ENCODE data around the gene CHRNA5.
"Not testable (repeated sequence)": the region's sequence is repeated elsewhere in the genome, so short reads cannot be mapped to it uniquely, and the experiment has no call there.

The CHRNA5 gene

DNA sequence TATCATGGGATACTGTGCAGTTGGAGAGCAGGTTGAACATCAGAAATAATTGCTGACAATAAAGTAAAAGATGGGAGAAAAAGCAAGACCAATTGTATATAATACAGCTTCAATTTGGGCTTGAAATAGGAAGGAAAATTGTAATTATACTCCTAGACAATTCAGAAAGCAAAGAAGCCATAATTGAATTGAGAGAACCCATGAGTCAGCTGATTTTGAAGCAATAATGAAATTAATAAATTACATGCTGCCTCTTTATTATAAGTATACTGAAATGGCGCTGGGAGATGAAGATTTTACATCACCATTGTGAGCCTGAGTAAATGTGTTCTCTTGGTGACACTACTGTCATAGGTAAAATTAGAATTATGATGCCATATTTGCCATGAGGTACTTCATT is 32.3 kb downstream of the CHRNA5 start:
- H3K4me3 ChIP-seq (ENCODE audit: control insufficient read depth, low read depth, low read length): no peak overlapping the region
- TF ChIP-seq, protein P1, sequence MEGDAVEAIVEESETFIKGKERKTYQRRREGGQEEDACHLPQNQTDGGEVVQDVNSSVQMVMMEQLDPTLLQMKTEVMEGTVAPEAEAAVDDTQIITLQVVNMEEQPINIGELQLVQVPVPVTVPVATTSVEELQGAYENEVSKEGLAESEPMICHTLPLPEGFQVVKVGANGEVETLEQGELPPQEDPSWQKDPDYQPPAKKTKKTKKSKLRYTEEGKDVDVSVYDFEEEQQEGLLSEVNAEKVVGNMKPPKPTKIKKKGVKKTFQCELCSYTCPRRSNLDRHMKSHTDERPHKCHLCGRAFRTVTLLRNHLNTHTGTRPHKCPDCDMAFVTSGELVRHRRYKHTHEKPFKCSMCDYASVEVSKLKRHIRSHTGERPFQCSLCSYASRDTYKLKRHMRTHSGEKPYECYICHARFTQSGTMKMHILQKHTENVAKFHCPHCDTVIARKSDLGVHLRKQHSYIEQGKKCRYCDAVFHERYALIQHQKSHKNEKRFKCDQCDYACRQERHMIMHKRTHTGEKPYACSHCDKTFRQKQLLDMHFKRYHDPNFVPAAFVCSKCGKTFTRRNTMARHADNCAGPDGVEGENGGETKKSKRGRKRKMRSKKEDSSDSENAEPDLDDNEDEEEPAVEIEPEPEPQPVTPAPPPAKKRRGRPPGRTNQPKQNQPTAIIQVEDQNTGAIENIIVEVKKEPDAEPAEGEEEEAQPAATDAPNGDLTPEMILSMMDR (IDR thresholded peaks at IDR 0.05; ENCODE audit: control insufficient read depth, insufficient read depth, low read depth, low read length, missing control alignments): no peak
- DNase-seq (ENCODE audit: low read depth): no peak

DNA sequence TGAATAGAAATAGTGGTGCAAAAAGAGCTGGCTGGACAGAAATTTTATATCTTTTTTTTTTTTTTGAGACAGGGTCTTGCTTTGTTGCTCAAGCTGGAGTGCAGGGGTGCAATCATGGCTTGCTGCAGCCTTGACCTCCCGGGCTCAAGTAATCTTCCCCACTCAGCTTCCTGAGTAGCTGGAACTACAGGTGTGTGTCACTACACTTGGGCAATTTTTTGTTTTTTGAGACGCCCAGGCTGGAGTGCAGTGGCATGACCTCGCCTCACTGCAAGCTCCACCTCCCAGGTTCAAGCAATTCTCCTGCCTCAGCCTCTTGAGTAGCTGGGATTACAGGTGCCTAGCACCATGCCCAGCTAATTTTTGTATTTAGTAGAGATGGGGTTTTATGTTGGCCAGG is 33.0 kb downstream of the CHRNA5 start:
- TF ChIP-seq, protein P1 (IDR thresholded peaks at IDR 0.05; ENCODE audit: control insufficient read depth, insufficient read depth, low read depth, low read length, missing control alignments): no peak
- DNase-seq (ENCODE audit: low read depth): no peak
- no peak overlapping the region for H3K4me3 ChIP-seq (ENCODE audit: control insufficient read depth, low read depth, low read length)

DNA sequence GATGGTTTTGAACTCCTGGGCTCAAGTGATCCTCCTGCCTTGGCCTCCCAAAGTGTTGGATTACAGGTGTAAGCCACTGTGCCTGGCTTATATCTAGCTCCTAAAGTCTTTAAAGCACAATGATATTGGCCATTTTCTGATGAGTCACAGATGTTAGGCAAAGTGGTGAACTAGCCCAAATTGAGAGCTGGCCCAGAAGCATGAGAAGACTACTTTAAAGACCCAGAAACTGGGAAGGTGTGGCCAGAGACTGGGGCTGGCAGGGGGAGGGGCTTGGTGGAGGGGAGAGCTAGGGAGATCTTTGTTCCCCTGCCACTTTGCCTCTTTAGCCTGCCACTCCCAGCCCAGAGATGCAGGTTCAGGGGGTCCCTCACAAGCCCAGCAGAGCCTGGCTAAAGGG is 33.9 kb downstream of the CHRNA5 start:
- no peak for DNase-seq (ENCODE audit: low read depth)
- H3K4me3 ChIP-seq (ENCODE audit: control insufficient read depth, low read depth, low read length): no peak overlapping the region
- TF ChIP-seq, protein P1 (IDR thresholded peaks at IDR 0.05; ENCODE audit: control insufficient read depth, insufficient read depth, low read depth, low read length, missing control alignments): no peak

DNA sequence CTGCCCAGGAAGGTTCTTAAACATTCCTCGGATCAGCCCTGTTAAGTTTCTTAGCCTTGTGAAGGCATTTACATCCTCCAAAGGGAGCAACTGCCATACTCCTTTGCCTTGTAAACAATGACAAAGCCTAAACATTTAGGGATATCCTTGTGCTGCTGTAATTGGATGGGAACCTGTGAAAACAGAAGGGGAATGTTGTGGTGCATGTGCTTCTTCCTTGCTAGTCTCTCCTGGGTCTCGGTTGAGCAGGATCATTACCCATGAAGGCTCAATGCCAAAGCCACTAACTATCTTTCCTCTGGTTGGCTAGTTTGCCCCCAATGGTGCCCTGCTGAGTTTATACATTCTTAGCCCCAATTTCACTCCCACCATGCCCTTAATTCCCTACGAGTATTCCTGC is 38.1 kb downstream of the CHRNA5 start:
- TF ChIP-seq, protein P1 (IDR thresholded peaks at IDR 0.05; ENCODE audit: control insufficient read depth, insufficient read depth, low read depth, low read length, missing control alignments): no peak
- DNase-seq (ENCODE audit: low read depth): no peak
- no peak overlapping the region for H3K4me3 ChIP-seq (ENCODE audit: control insufficient read depth, low read depth, low read length)

DNA sequence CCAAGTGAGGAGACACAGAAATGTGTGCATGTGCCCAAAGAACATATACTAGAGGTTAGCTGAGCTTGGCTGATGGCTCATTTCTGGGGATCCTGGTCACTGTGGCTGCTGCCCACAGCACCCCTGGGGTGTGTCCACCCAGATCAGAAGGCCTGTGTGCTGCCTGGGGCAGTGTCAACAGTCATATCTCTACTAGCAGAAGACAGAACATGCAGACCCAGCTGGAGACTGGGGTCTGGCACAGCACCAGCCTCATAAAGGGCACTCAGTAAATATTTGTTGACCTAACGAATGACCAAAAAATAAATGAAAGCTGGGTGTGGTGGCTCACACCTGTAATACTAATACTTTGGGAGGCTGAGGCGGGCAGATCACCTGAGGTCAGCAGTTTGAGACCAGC is 39.1 kb downstream of the CHRNA5 start:
- TF ChIP-seq, protein P1 (IDR thresholded peaks at IDR 0.05; ENCODE audit: control insufficient read depth, insufficient read depth, low read depth, low read length, missing control alignments): no peak
- no peak overlapping the region for H3K4me3 ChIP-seq (ENCODE audit: control insufficient read depth, low read depth, low read length)

DNA sequence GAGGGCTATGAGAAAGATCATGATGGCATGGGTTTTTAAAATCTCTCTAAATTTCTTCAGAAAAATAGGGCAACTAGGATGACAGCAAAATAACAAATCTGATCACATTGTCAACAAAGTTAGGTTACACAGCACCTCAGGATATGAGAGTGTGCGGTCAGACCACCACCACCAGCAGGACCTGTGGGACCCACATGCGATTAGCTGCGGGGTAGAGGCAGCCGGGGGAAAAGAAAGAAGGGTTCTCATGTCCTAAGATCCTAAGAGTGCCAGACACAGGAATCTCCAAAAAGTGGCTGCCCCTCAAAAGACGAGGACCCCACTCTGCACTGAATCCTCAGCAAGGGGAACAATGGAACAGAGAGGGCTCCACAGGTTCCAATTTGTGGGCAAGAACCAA is 39.9 kb downstream of the CHRNA5 start:
- DNase-seq (ENCODE audit: low read depth): no peak
- no peak overlapping the region for H3K4me3 ChIP-seq (ENCODE audit: control insufficient read depth, low read depth, low read length)
- TF ChIP-seq, protein P1 (IDR thresholded peaks at IDR 0.05; ENCODE audit: control insufficient read depth, insufficient read depth, low read depth, low read length, missing control alignments): no peak

More for the DNA sequence above, 39.1 kb downstream of the CHRNA5 start:
- no peak for DNase-seq (ENCODE audit: low read depth)

DNA sequence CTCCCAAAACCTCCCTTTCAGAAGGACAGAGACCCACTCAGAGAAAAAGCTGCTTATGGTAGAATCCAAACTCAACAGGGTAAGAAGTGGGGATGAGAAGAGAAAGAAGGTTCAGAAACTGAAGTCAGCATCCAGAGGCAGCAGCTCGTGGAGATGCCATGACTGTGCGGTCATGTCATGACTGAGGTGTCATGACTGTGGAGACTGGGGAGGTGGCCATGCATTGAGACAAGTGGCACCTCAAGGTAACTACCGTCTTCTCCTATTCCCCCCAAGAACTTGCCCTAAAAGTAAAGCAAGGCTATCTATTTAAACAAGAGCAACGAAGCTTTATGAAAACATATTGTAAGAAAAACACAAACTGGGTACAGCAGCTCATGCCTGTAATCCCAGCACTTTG is 40.4 kb downstream of the CHRNA5 start:
- no peak overlapping the region for H3K4me3 ChIP-seq (ENCODE audit: control insufficient read depth, low read depth, low read length)

DNA sequence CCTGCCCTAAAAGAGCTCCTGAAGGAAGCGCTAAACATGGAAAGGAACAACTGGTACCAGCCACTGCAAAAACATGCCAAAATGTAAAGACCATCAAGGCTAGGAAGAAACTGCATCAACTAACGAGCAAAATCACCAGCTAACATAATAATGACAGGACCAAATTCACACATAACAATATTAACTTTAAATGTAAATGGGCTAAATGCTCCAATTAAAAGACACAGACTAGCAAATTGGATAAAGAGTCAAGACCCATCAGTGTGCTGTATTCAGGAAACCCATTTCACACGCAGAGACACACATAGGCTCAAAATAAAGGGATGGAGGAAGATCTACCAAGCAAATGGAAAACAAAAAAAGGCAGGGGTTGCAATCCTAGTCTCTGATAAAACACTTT is 44.2 kb downstream of the CHRNA5 start:
- not testable (repeated sequence) for H3K4me3 ChIP-seq (ENCODE audit: control insufficient read depth, low read depth, low read length); DNase-seq (ENCODE audit: low read depth)

More for the DNA sequence above, 40.4 kb downstream of the CHRNA5 start:
- TF ChIP-seq, protein P1 (IDR thresholded peaks at IDR 0.05; ENCODE audit: control insufficient read depth, insufficient read depth, low read depth, low read length, missing control alignments): no peak
- DNase-seq (ENCODE audit: low read depth): no peak

All from AG09309 (cell line).